GM12891 (cell line): ENCODE results near the gene EIF1.

Source experiments
- POLR2A ChIP-seq: IDR thresholded peaks from 2 replicates; pipeline ENCODE4 v1.6.1; 2011; ENCODE audit warnings: low read depth, low read length, control low read depth
- POLR2AphosphoS5 ChIP-seq: IDR thresholded peaks from 2 replicates; pipeline ENCODE4 v1.6.1; 2011; ENCODE audit warnings: low read depth, low read length, control low read depth
- SPI1 ChIP-seq: IDR thresholded peaks from 2 replicates; pipeline ENCODE4 v1.6.1; 2011; ENCODE audit warnings: low read depth, low read length, control low read depth

GRCh38 chr17:41664587-41665565 is 23.8 kb upstream of the EIF1 start:
- TF ChIP-seq SPI1 (no peak), POLR2A (no peak), POLR2AphosphoS5 (no peak)
